HEK293 (cell line): ENCODE measurements around the gene PRDM5.
"Not testable (repeated sequence)": the region's sequence is repeated elsewhere in the genome, so short reads cannot be mapped to it uniquely, and the experiment has no call there.

Experiments used
- CTCF ChIA-PET: fragments of 350-600 bp; formaldehyde crosslinking; extraction: SDS; loops from one replicate; lab custom pipeline; 2021; ENCODE audit warnings: antibody characterized with exemption; lab: Yijun Ruan, JAX
- POLR2A ChIA-PET: fragments of 300-600 bp; formaldehyde crosslinking; extraction: SDS; loops from one replicate; lab custom pipeline; 2020; ENCODE audit warnings: antibody characterized with exemption, inconsistent platforms; lab: Yijun Ruan, JAX
- H3K27ac ChIP-seq: fragments of 200-500 bp; sonication (Bioruptor generic); 2 replicates; pipeline ENCODE4 v1.5.1; 2014; ENCODE audit warnings: low read depth, low read length, control low read depth, inconsistent platforms; ENCODE audit errors: extremely low read depth
- H3K36me3 ChIP-seq, 2 experiments: fragments of 200-500 bp in 1 of 2; sonication (Bioruptor generic) in 1 of 2; 1 replicate in 1 of 2; 2 replicates in 1 of 2; pipeline ENCODE4 v1.5.1; 2014 to 2017; ENCODE audit warnings: inconsistent platforms in 2 of 2, low read length in 2 of 2; ENCODE audit not compliant: control insufficient read depth in 2 of 2, insufficient read depth in 1 of 2
- H3K4me1 ChIP-seq: fragments of 200-500 bp; sonication (Bioruptor generic); 2 replicates; pipeline ENCODE4 v1.5.1; 2014; ENCODE audit warnings: mild to moderate bottlenecking, low read length, inconsistent platforms; ENCODE audit not compliant: control insufficient read depth, insufficient read depth
- H3K4me3 ChIP-seq: 2 replicates; pipeline ENCODE4 v1.5.1; 2011; ENCODE audit warnings: low read depth, mild to moderate bottlenecking, control low read depth, low read length, moderate library complexity
- H3K9me3 ChIP-seq: fragments of 200-500 bp; sonication (Bioruptor generic); 2 replicates; pipeline ENCODE4 v1.5.1; 2014; ENCODE audit warnings: low read depth, low read length, inconsistent platforms; ENCODE audit not compliant: control insufficient read depth, insufficient read depth
- EGR2 ChIP-seq: fragments of 450-650 bp; formaldehyde crosslinking; IDR thresholded peaks from 2 replicates; pipeline ENCODE4 v1.5.1; 2016; ENCODE audit warnings: low read depth, missing biosample characterization, missing genetic modification characterization
- GLIS2 ChIP-seq: fragments of 450-650 bp; formaldehyde crosslinking; IDR thresholded peaks from 2 replicates; pipeline ENCODE4 v1.5.1; 2016; ENCODE audit warnings: missing biosample characterization, missing genetic modification characterization
- IKZF3 ChIP-seq: fragments of 450-650 bp; IDR thresholded peaks from 2 replicates; pipeline ENCODE4 v1.5.0; 2018; ENCODE audit warnings: missing biosample characterization, mild to moderate bottlenecking, missing genetic modification characterization, moderate library complexity
- KLF7 ChIP-seq: fragments of 450-650 bp; formaldehyde crosslinking; IDR thresholded peaks from 2 replicates; pipeline ENCODE4 v1.5.1; 2016; ENCODE audit warnings: missing biosample characterization, missing genetic modification characterization, borderline replicate concordance
- PRDM1 ChIP-seq: fragments of 450-650 bp; formaldehyde crosslinking; IDR thresholded peaks from 2 replicates; pipeline ENCODE4; 2016; ENCODE audit warnings: missing biosample characterization, missing genetic modification characterization
- SALL2 ChIP-seq: fragments of 450-650 bp; formaldehyde crosslinking; IDR thresholded peaks from 2 replicates; pipeline ENCODE4 v1.5.0; 2017; ENCODE audit warnings: missing biosample characterization, mild to moderate bottlenecking, missing genetic modification characterization, borderline replicate concordance
- SP2 ChIP-seq: fragments of 450-650 bp; formaldehyde crosslinking; IDR thresholded peaks from 2 replicates; pipeline ENCODE4 v1.5.1; 2016; ENCODE audit warnings: missing biosample characterization, missing genetic modification characterization
- TCF7L2 ChIP-seq: IDR thresholded peaks from 2 replicates; pipeline ENCODE4 v1.6.1; 2011; ENCODE audit warnings: low read depth, mild to moderate bottlenecking, inconsistent platforms, low read length, moderate library complexity, borderline replicate concordance
- ZBTB6 ChIP-seq: fragments of 450-650 bp; formaldehyde crosslinking; IDR thresholded peaks from 2 replicates; pipeline ENCODE4 v1.5.1; 2017; ENCODE audit warnings: missing biosample characterization, missing genetic modification characterization
- ZNF175 ChIP-seq: fragments of 450-650 bp; formaldehyde crosslinking; IDR thresholded peaks from 2 replicates; pipeline ENCODE4 v1.5.1; 2016; ENCODE audit warnings: missing biosample characterization, missing genetic modification characterization
- ZNF19 ChIP-seq: fragments of 450-650 bp; formaldehyde crosslinking; IDR thresholded peaks from 2 replicates; pipeline ENCODE4; 2016; ENCODE audit warnings: missing biosample characterization, missing genetic modification characterization, low read depth
- ZNF341 ChIP-seq: fragments of 450-650 bp; formaldehyde crosslinking; IDR thresholded peaks from 2 replicates; pipeline ENCODE4; 2016; ENCODE audit warnings: low read depth, missing biosample characterization, missing genetic modification characterization
- ZNF561 ChIP-seq: fragments of 450-650 bp; IDR thresholded peaks from 2 replicates; pipeline ENCODE4 v1.5.1; 2018; ENCODE audit warnings: missing biosample characterization, missing genetic modification characterization, borderline replicate concordance
- ZNF626 ChIP-seq: fragments of 450-650 bp; sonication (Bioruptor Pico); formaldehyde crosslinking; IDR thresholded peaks from 2 replicates; pipeline ENCODE4 v1.5.1; 2018; ENCODE audit warnings: missing biosample characterization, missing genetic modification characterization, inconsistent platforms
- ZNF654 ChIP-seq: fragments of 450-650 bp; formaldehyde crosslinking; IDR thresholded peaks from 2 replicates; pipeline ENCODE4 v1.5.1; 2016; ENCODE audit warnings: low read depth, missing biosample characterization, missing genetic modification characterization
- ZNF664 ChIP-seq: fragments of 450-650 bp; formaldehyde crosslinking; IDR thresholded peaks from 2 replicates; pipeline ENCODE4 v1.5.1; 2016; ENCODE audit warnings: missing biosample characterization, missing genetic modification characterization
- ZNF768 ChIP-seq: fragments of 450-650 bp; formaldehyde crosslinking; IDR thresholded peaks from 2 replicates; pipeline ENCODE4 v1.5.1; 2018; ENCODE audit warnings: missing biosample characterization, mild to moderate bottlenecking, missing genetic modification characterization
- ZNF830 ChIP-seq: fragments of 450-650 bp; IDR thresholded peaks from 2 replicates; pipeline ENCODE4 v1.5.0; 2018; ENCODE audit warnings: missing biosample characterization, missing genetic modification characterization, low read depth, mild to moderate bottlenecking, moderate library complexity
- ZSCAN16 ChIP-seq: fragments of 450-650 bp; formaldehyde crosslinking; IDR thresholded peaks from 2 replicates; pipeline ENCODE4 v1.5.1; 2016; ENCODE audit warnings: missing biosample characterization, missing genetic modification characterization
- TF ChIP-seq, protein P1 (sequence below): IDR thresholded peaks from 2 replicates; pipeline ENCODE4 v1.6.1; 2011; ENCODE audit warnings: mild to moderate bottlenecking, low read depth, low read length, borderline replicate concordance
- TF ChIP-seq, protein P2 (sequence below): fragments of 450-650 bp; formaldehyde crosslinking; IDR thresholded peaks from 2 replicates; pipeline ENCODE4 v1.5.1; 2016; ENCODE audit warnings: missing biosample characterization, missing genetic modification characterization

Gene PRDM5

DNA sequence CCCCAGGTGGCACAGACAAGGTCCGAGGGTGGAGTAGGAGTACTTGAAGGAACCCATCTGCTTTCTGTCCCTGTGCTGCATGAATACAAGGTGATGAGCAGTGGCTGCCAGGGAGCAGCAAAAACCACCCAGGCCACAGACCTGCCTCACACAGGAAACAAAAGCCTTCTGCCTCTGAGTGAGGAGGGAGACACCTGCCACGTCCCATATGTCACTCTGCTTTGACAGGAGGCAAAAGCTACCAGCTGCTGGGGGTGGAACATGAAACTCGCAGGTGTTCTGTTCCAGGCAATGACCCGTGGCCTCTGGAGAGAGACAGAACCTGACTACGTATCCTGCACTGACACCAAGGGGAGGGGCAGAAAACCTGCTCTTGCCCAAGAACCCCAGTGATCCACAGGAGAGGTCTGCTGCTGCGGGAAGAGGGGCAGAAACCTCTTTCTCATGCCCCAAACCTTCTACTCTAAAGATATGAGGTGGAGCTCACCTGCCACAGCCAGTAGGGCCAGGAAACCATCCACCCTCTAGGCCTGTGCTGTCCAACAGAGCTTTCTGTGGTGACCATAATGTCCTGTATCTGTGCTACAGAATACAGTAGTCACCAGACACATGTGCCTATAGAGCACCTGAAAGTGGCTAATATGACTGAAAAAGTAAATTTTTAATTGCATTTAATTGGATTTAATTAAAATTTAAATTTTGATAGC lies 172.9 kb downstream of the PRDM5 start (continued):
- TF ChIP-seq ZNF19 (tag by site-specific recombination) (no peak), ZNF664 (tag by site-specific recombination) (no peak)

- CTCF ChIA-PET, H3K9me3 ChIP-seq, H3K36me3 ChIP-seq, H3K4me1 ChIP-seq, H3K4me3 ChIP-seq, H3K27ac ChIP-seq, POLR2A ChIA-PET: not testable (repeated sequence)
- 0 out of 2 replicates have a peak, but pooled peaks have one; percentile 8 for TF ChIP-seq ZNF341 (tag by site-specific recombination)
Measured at GRCh38 chr4:120741636-120742035, 180.9 kb downstream of the PRDM5 start.

- H3K4me1 ChIP-seq: no peaks in the 10 kb centered on the region
- POLR2A ChIA-PET: no interaction called here
- no peak for TF ChIP-seq ZNF768 (tag by site-specific recombination)
- TF ChIP-seq, protein P1, sequence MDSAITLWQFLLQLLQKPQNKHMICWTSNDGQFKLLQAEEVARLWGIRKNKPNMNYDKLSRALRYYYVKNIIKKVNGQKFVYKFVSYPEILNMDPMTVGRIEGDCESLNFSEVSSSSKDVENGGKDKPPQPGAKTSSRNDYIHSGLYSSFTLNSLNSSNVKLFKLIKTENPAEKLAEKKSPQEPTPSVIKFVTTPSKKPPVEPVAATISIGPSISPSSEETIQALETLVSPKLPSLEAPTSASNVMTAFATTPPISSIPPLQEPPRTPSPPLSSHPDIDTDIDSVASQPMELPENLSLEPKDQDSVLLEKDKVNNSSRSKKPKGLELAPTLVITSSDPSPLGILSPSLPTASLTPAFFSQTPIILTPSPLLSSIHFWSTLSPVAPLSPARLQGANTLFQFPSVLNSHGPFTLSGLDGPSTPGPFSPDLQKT: no peak
- TF ChIP-seq ZNF561 (tag by site-specific recombination): no peak
- no peak for TF ChIP-seq ZNF175 (tag by site-specific recombination)
- no peak for TF ChIP-seq ZBTB6 (tag by site-specific recombination)
- no peak for TF ChIP-seq ZNF654 (tag by site-specific recombination)
- TF ChIP-seq, protein P2, sequence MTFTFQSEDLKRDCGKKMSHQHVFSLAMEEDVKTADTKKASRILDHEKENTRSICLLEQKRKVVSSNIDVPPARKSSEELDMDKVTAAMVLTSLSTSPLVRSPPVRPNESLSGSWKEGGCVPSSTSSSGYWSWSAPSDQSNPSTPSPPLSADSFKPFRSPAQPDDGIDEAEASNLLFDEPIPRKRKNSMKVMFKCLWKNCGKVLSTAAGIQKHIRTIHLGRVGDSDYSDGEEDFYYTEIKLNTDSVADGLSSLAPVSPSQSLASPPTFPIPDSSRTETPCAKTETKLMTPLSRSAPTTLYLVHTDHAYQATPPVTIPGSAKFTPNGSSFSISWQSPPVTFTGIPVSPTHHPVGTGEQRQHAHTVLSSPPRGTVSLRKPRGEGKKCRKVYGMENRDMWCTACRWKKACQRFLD (tag by site-specific recombination): no peak
- no peak for TF ChIP-seq SALL2 (tag by site-specific recombination)
- TF ChIP-seq ZNF626: no peak
- TF ChIP-seq SP2 (tag by site-specific recombination): no peak
- no peak for TF ChIP-seq PRDM1 (tag by site-specific recombination)
- TF ChIP-seq IKZF3 (tag by site-specific recombination): no peak
- no peak for TF ChIP-seq ZSCAN16 (tag by site-specific recombination)
- no peak for TF ChIP-seq GLIS2 (tag by site-specific recombination)
- TF ChIP-seq ZNF830 (tag by site-specific recombination): no peak
- TF ChIP-seq EGR2 (tag by site-specific recombination): no peak
- TF ChIP-seq TCF7L2: no peak
- TF ChIP-seq KLF7 (tag by site-specific recombination): no peak
- TF ChIP-seq, all 188 proteins: peak for 0
- Histone ChIP-seq H3K9me3 (no peaks in the 10 kb centered on the region), H3K4me3 (no peak overlapping the region), H3K36me3 (no peaks in the 10 kb centered on the region), H3K27ac (no peak overlapping the region)
- CTCF ChIA-PET: no interaction called here
Measured at GRCh38 chr4:120736312-120736711, 186.2 kb downstream of the PRDM5 start.
